ENCODE results near the gene LRP2BP.

DNA sequence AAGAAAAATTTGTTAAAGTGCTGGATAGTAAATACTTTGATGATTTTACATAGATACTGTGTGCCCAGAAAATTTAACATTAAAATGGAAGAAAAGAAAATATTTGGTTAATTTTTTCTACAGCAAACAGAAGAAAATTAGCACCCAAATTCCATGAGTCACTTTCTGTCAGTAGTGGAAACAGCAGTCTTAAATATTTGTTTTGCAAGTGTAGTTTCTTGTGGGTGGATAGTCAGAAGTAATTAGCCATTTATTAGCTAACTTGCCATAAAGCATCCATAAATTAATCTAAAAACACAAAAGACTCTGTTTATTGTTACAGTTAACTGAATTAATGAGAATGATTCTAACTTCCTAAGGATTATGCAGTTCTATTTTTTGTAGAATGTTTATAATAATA, 39.7 kb upstream of the LRP2BP start:
- TF ChIP-seq, protein P1, sequence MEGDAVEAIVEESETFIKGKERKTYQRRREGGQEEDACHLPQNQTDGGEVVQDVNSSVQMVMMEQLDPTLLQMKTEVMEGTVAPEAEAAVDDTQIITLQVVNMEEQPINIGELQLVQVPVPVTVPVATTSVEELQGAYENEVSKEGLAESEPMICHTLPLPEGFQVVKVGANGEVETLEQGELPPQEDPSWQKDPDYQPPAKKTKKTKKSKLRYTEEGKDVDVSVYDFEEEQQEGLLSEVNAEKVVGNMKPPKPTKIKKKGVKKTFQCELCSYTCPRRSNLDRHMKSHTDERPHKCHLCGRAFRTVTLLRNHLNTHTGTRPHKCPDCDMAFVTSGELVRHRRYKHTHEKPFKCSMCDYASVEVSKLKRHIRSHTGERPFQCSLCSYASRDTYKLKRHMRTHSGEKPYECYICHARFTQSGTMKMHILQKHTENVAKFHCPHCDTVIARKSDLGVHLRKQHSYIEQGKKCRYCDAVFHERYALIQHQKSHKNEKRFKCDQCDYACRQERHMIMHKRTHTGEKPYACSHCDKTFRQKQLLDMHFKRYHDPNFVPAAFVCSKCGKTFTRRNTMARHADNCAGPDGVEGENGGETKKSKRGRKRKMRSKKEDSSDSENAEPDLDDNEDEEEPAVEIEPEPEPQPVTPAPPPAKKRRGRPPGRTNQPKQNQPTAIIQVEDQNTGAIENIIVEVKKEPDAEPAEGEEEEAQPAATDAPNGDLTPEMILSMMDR (conservative IDR thresholded peaks at IDR 0.05; ENCODE audit: low read depth, low read length): no peak
- no peak for TF ChIP-seq EZH2 (IDR thresholded peaks at IDR 0.05; ENCODE audit: borderline replicate concordance, low read depth, low read length, poor library complexity, severe bottlenecking)

Data from A673 (cell line).